GM19328 (cell line): ENCODE data around the gene ANXA11.
"Not testable (repeated sequence)": the region's sequence is repeated elsewhere in the genome, so short reads cannot be mapped to it uniquely, and the experiment has no call there.

Experiments used
- ATAC-seq: cut with Tn5 transposase; IDR thresholded peaks from one replicate; pipeline ENCODE4 v1.9.1; 2021; ENCODE audit warnings: mild to moderate bottlenecking, moderate library complexity; ENCODE audit not compliant: unreplicated experiment

ANXA11 gene

GRCh38 chr10:80205477-80206276, at the start of gene ANXA11:
Gene ANXA11 (minus strand): TSS chr10:80205537. CDS start chr10:80172861, 32,676 bp downstream.
- ATAC-seq = peak; percentile 79

GRCh38 chr10:80254726-80255125, 49.4 kb upstream of the ANXA11 start:
- not testable (repeated sequence) for ATAC-seq

GRCh38 chr10:80253963-80254271, 48.6 kb upstream of the ANXA11 start:
- ATAC-seq = not testable (repeated sequence)

GRCh38 chr10:80253266-80253962, 48.1 kb upstream of the ANXA11 start:
- ATAC-seq = no peak

GRCh38 chr10:80252296-80252887, 47.1 kb upstream of the ANXA11 start:
- ATAC-seq = no peak

- not testable (repeated sequence) for ATAC-seq
Observed at GRCh38 chr10:80251703-80252280, 46.5 kb upstream of the ANXA11 start.

GRCh38 chr10:80250399-80250798, 45.1 kb upstream of the ANXA11 start:
- ATAC-seq = not testable (repeated sequence)

GRCh38 chr10:80249906-80250305, 44.6 kb upstream of the ANXA11 start:
- ATAC-seq = not testable (repeated sequence)

- not testable (repeated sequence) for ATAC-seq
Observed at GRCh38 chr10:80247611-80248010, 42.3 kb upstream of the ANXA11 start.

GRCh38 chr10:80244371-80244770, 39.0 kb upstream of the ANXA11 start:
- not testable (repeated sequence) for ATAC-seq

GRCh38 chr10:80242341-80242740, 37.0 kb upstream of the ANXA11 start:
- not testable (repeated sequence) for ATAC-seq

GRCh38 chr10:80236457-80236856, 31.1 kb upstream of the ANXA11 start:
- not testable (repeated sequence) for ATAC-seq

GRCh38 chr10:80234331-80235235, 29.2 kb upstream of the ANXA11 start:
- peak; percentile 100 for ATAC-seq

- not testable (repeated sequence) for ATAC-seq
Observed at GRCh38 chr10:80233871-80234270, 28.5 kb upstream of the ANXA11 start.

GRCh38 chr10:80226723-80227122, 21.4 kb upstream of the ANXA11 start:
- not testable (repeated sequence) for ATAC-seq

- not testable (repeated sequence) for ATAC-seq
Observed at GRCh38 chr10:80223031-80223419, 17.7 kb upstream of the ANXA11 start.

GRCh38 chr10:80218878-80219277, 13.5 kb upstream of the ANXA11 start:
- ATAC-seq = peak; percentile 75

- not testable (repeated sequence) for ATAC-seq
Observed at GRCh38 chr10:80214368-80214982, 9.1 kb upstream of the ANXA11 start.

- ATAC-seq = not testable (repeated sequence)
Observed at GRCh38 chr10:80212535-80213115, 7.3 kb upstream of the ANXA11 start.

- ATAC-seq = no peak
Observed at GRCh38 chr10:80211786-80212185, 6.4 kb upstream of the ANXA11 start.
